HepG2 (cell line): Measurements from ENCODE around the gene ANXA2.

Experiments used
- CREM ChIP-seq, 2 experiments: sonication (generic) in 1 of 2; formaldehyde crosslinking in 1 of 2; IDR thresholded peaks; 2 replicates each; pipeline versions ENCODE4 v1.4.0 to v1.6.1; 2016 to 2020; ENCODE audit warnings: antibody characterized with exemption in 1 of 2, mild to moderate bottlenecking in 1 of 2, missing genetic modification reagents in 1 of 2
- EP300 ChIP-seq, 3 experiments: sonication (generic) in 1 of 3; formaldehyde crosslinking in 1 of 3; IDR thresholded peaks; 2 replicates each; pipeline versions ENCODE4 v1.5.1 to v1.6.1; 2011 to 2020; ENCODE audit warnings: low read depth in 2 of 3, low read length in 2 of 3, borderline replicate concordance in 1 of 3, improper control_type of control experiment in 1 of 3, mild to moderate bottlenecking in 1 of 3, missing genetic modification reagents in 1 of 3, moderate library complexity in 1 of 3
- JARID2 ChIP-seq: sonication (generic); formaldehyde crosslinking; IDR thresholded peaks from 2 replicates; pipeline ENCODE4 v1.8.1; 2023; ENCODE audit warnings: missing genetic modification reagents, inconsistent platforms; ENCODE audit not compliant: insufficient replicate concordance
- PRDM15 ChIP-seq: sonication (generic); formaldehyde crosslinking; IDR thresholded peaks from 2 replicates; pipeline ENCODE4 v1.4.0; 2020; ENCODE audit warnings: missing genetic modification reagents
- USF2 ChIP-seq, 2 experiments: sonication (generic) in 1 of 2; formaldehyde crosslinking in 1 of 2; IDR thresholded peaks; 2 replicates each; pipeline versions ENCODE4 v1.5.1 to v1.6.1; 2011 to 2020; ENCODE audit warnings: borderline replicate concordance in 1 of 2, low read depth in 1 of 2, low read length in 1 of 2, mild to moderate bottlenecking in 1 of 2, missing genetic modification reagents in 1 of 2, moderate library complexity in 1 of 2

GRCh38 chr15:60373327-60373726, 24.5 kb downstream of the ANXA2 start:
- TF ChIP-seq USF2 (IDR thresholded peaks at IDR 0.05; ENCODE audit: low read depth, low read length) (no peak), USF2 (CRISPR knock-in tag; IDR thresholded peaks at IDR 0.05; ENCODE audit: borderline replicate concordance) (no peak), PRDM15 (no peak), CREM (IDR thresholded peaks at IDR 0.05) (no peak), CREM (CRISPR knock-in tag; IDR thresholded peaks at IDR 0.05) (no peak), EP300 (IDR thresholded peaks at IDR 0.05; ENCODE audit: low read depth in 2 of 2, low read length in 2 of 2) (no peak), EP300 (CRISPR knock-in tag; IDR thresholded peaks at IDR 0.05; ENCODE audit: borderline replicate concordance) (no peak), JARID2 (no peak)
